MCF 10A (cell line): ENCODE measurements around the gene VCAM1. TPM values are rescaled to one million over a fixed set of nuclear protein-coding genes. Genes with fewer than 3 reads are reported as not detected.

Source experiments
- BruUV-seq: library from RNA; stranded (reverse); fragments of 400-500 nt; replicated peaks from 2 replicates; lab custom pipeline; 2021; lab: Mats Ljungman, UMichigan
- CTCF ChIA-PET: fragments of 300-600 bp; sonication (Branson Sonifier 250); formaldehyde crosslinking; extraction: SDS; loops from one replicate; lab custom pipeline; 2021; ENCODE audit warnings: antibody characterized with exemption, inconsistent platforms; lab: Yijun Ruan, JAX
- POLR2A ChIA-PET: fragments of 300-600, 350-650 bp; sonication (Branson Sonifier 250); formaldehyde crosslinking; extraction: SDS; loops from one replicate; lab custom pipeline; 2020; ENCODE audit warnings: antibody characterized with exemption, inconsistent platforms; lab: Yijun Ruan, JAX
- DNase-seq: peaks from one replicate; pipeline ENCODE4 v3.0.0-alpha.2; 2018; ENCODE audit not compliant: unreplicated experiment
- H3K27ac Mint-ChIP-seq: one replicate; pipeline ENCODE4 v1.8.0; 2022; ENCODE audit warnings: mild to moderate bottlenecking, low read depth, mixed read lengths; ENCODE audit not compliant: unreplicated experiment
- H3K27me3 Mint-ChIP-seq: one replicate; pipeline ENCODE4 v1.8.0; 2022; ENCODE audit warnings: mixed read lengths; ENCODE audit not compliant: insufficient read depth, unreplicated experiment
- H3K36me3 Mint-ChIP-seq: one replicate; pipeline ENCODE4 v1.8.0; 2022; ENCODE audit warnings: mild to moderate bottlenecking, moderate library complexity, mixed read lengths; ENCODE audit not compliant: insufficient read depth, unreplicated experiment
- H3K4me1 Mint-ChIP-seq: one replicate; pipeline ENCODE4 v1.8.0; 2022; ENCODE audit warnings: mixed read lengths; ENCODE audit not compliant: insufficient read depth, unreplicated experiment
- H3K4me3 Mint-ChIP-seq: one replicate; pipeline ENCODE4 v1.8.0; 2022; ENCODE audit warnings: mild to moderate bottlenecking, moderate library complexity, mixed read lengths; ENCODE audit not compliant: unreplicated experiment
- H3K9me3 Mint-ChIP-seq: one replicate; pipeline ENCODE4 v1.8.0; 2022; ENCODE audit warnings: mixed read lengths; ENCODE audit not compliant: unreplicated experiment
- intact Hi-C: fragments of 100-400 bp; cut with micrococcal nuclease; formaldehyde crosslinking; loops from 2 replicates; pipeline ENCODE4 v1.14.1; 2022
- total RNA-seq: library from RNA; stranded (reverse); gene quantifications from 2 replicates; pipeline ENCODE4 v1.2.3, GENCODE V29; 2022
- TF ChIP-seq, protein P1 (sequence below): fragments of 200-600 bp; IDR thresholded peaks from one replicate; pipeline ENCODE4 v1.8.0; 2022; ENCODE audit warnings: antibody characterized with exemption, mild to moderate bottlenecking; ENCODE audit not compliant: unreplicated experiment

The VCAM1 gene
- total RNA-seq, 1 experiment from 2014 or later = not detected

DNA sequence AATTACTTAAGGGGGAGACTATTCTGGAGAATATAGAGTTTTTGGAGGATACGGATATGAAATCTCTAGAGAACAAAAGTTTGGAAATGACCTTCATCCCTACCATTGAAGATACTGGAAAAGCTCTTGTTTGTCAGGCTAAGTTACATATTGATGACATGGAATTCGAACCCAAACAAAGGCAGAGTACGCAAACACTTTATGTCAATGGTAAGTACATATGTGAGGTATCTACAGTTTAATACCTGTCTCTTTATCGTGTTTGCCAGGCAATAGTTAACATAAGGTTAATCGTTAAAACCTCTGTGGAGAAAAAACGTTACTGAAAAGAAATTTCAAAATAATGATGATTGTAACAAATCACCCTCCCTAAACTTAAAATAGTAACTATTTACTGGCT lies 11.8 kb downstream of the VCAM1 start:
- H3K9me3 Mint-ChIP-seq = no peaks in the 10 kb centered on the region
- DNase-seq = no peak
- CTCF ChIA-PET = interaction anchor here (0.6 to 1.4 kb wide), 3 partner anchors 13 to 257 kb away, joined by 3 to 4 read pairs (median 3); no protein-coding TSS in a partner anchor
- no peak overlapping the region for H3K27ac Mint-ChIP-seq
- no peaks in the 10 kb centered on the region for H3K27me3 Mint-ChIP-seq
- H3K36me3 Mint-ChIP-seq = peaks cover 5% of the 10 kb centered on the region
- H3K4me1 Mint-ChIP-seq = no peaks in the 10 kb centered on the region
- TF ChIP-seq, protein P1, sequence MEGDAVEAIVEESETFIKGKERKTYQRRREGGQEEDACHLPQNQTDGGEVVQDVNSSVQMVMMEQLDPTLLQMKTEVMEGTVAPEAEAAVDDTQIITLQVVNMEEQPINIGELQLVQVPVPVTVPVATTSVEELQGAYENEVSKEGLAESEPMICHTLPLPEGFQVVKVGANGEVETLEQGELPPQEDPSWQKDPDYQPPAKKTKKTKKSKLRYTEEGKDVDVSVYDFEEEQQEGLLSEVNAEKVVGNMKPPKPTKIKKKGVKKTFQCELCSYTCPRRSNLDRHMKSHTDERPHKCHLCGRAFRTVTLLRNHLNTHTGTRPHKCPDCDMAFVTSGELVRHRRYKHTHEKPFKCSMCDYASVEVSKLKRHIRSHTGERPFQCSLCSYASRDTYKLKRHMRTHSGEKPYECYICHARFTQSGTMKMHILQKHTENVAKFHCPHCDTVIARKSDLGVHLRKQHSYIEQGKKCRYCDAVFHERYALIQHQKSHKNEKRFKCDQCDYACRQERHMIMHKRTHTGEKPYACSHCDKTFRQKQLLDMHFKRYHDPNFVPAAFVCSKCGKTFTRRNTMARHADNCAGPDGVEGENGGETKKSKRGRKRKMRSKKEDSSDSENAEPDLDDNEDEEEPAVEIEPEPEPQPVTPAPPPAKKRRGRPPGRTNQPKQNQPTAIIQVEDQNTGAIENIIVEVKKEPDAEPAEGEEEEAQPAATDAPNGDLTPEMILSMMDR = no peak
- no peak overlapping the region for H3K4me3 Mint-ChIP-seq
- BruUV-seq = no TSS peak
- POLR2A ChIA-PET = interaction anchor here (0.8 kb wide), 1 partner anchor 109 kb away, joined by 5 read pairs; no protein-coding TSS in a partner anchor
- intact Hi-C loops = no loop called here

DNA sequence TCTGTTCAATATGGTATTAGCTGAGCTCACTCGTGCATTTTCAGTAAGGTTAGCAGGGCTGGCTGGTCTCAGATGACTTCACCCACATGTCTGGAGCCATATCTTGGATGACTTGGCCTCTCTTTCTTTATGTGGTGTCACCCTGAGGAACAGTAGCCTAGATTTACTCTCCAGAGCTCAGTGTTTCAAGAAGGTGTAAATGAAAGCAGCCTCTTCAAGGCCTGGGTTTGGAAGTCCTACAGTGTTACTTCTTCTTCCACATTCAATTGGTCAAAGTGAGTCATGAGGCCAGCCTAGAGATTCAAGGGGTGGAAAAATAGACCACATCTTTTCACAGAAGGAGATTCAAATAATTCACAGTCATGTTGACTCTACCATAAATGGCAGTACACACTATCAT lies 12.2 kb downstream of the VCAM1 start:
- no peaks in the 10 kb centered on the region for H3K9me3 Mint-ChIP-seq
- peaks cover 5% of the 10 kb centered on the region for H3K36me3 Mint-ChIP-seq
- no peaks in the 10 kb centered on the region for H3K4me1 Mint-ChIP-seq
- no TSS peak for BruUV-seq
- H3K27ac Mint-ChIP-seq = no peak overlapping the region
- intact Hi-C loops = no loop called here
- TF ChIP-seq, protein P1 = no peak
- POLR2A ChIA-PET = no interaction called here
- DNase-seq = no peak
- no peaks in the 10 kb centered on the region for H3K27me3 Mint-ChIP-seq
- CTCF ChIA-PET = interaction anchor here (0.6 to 1.4 kb wide), 2 partner anchors 12 to 121 kb away, joined by 3 read pairs; no protein-coding TSS in a partner anchor
- no peak overlapping the region for H3K4me3 Mint-ChIP-seq

DNA sequence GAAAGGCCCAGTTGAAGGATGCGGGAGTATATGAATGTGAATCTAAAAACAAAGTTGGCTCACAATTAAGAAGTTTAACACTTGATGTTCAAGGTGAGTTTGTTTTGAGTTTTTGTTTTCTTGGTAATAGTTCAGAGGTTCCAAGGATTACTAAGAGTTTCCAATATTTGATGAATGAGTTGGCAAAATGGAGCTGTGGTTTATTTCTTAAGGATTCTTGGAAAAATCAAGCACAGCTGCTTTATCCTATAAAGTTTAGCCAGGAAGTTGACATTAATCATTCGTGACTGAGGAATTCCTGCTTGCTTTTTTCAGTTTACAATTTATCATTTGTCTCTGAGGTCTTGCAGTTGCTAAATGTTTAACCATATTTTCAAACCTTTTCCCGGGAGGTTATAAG lies 15.1 kb downstream of the VCAM1 start:
- TF ChIP-seq, protein P1 = no peak
- Mint-ChIP-seq H3K4me1 (no peaks in the 10 kb centered on the region), H3K27ac (no peak overlapping the region), H3K9me3 (no peaks in the 10 kb centered on the region), H3K27me3 (no peaks in the 10 kb centered on the region), H3K36me3 (peaks cover 5% of the 10 kb centered on the region), H3K4me3 (no peak overlapping the region)
- POLR2A ChIA-PET = no interaction called here
- CTCF ChIA-PET = interaction anchor here (0.6 kb wide), 1 partner anchor 575 kb away, joined by 3 read pairs; no protein-coding TSS in a partner anchor
- intact Hi-C loops = no loop called here
- BruUV-seq = no TSS peak
- DNase-seq = no peak

DNA sequence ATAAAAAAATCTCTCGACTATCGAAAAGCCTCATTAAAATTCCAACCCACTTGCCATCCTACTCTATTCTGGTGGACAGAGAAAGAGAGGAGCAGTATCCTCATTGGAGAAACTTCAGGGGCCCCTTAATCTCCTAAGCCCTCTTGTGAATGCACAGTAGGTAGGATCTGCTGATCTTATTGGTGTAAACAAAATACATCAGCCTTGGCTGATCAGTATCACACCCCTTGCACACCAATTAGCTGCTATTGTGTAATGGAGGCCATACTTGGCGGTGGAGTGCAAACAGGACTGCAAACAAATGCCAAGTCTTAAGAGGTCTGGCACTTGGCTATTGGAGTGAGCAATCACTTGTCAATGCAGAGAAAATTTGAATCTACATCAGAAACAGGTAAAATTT lies 15.7 kb downstream of the VCAM1 start:
- Mint-ChIP-seq H3K36me3 (peaks cover 5% of the 10 kb centered on the region), H3K4me1 (no peaks in the 10 kb centered on the region), H3K27me3 (no peaks in the 10 kb centered on the region), H3K27ac (no peak overlapping the region), H3K4me3 (no peak overlapping the region), H3K9me3 (no peaks in the 10 kb centered on the region)
- intact Hi-C loops = no loop called here
- no TSS peak for BruUV-seq
- ChIA-PET POLR2A (no interaction called here), CTCF (no interaction called here)
- DNase-seq = no peak
- TF ChIP-seq, protein P1 = no peak
